HuH-7 (cell line): ENCODE results near the gene LAMC2.

Source experiments
- DNase-seq: peaks from one replicate; pipeline ENCODE4 v3.0.0; 2011; ENCODE audit warnings: low spot score

The LAMC2 gene

GRCh38 chr1:183214021-183214970 is 28.2 kb downstream of the LAMC2 start:
- no peak for DNase-seq

GRCh38 chr1:183215076-183215720 is 29.1 kb downstream of the LAMC2 start:
- DNase-seq, result no peak

GRCh38 chr1:183215936-183216335 is 29.9 kb downstream of the LAMC2 start:
- no peak for DNase-seq

- no peak for DNase-seq
These were observed 32.1 kb downstream of the LAMC2 start for GRCh38 chr1:183218027-183218618.

- no peak for DNase-seq
These were observed 33.0 kb downstream of the LAMC2 start for GRCh38 chr1:183218971-183219615.

DNA sequence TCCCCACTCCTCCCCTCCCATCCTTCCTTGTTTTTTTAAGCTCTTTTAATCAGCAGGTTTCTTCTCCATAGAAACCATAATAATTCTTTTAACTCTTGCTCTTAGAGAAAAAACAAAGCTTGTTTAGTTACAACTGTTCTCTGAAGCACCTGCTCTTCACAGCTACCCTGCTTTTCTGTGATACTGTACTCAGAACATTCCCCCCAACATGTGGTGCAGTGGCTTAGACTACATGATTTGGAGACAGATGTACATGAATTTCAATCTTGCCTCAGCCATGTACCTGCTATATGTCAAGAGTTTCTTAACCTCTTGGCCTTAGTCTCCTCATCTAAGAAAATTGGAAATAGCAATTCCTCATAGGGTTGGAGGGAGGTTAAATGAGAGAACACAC is 33.5 kb downstream of the LAMC2 start:
- no peak for DNase-seq

GRCh38 chr1:183222909-183223308 is 36.8 kb downstream of the LAMC2 start:
- DNase-seq, result no peak

DNA sequence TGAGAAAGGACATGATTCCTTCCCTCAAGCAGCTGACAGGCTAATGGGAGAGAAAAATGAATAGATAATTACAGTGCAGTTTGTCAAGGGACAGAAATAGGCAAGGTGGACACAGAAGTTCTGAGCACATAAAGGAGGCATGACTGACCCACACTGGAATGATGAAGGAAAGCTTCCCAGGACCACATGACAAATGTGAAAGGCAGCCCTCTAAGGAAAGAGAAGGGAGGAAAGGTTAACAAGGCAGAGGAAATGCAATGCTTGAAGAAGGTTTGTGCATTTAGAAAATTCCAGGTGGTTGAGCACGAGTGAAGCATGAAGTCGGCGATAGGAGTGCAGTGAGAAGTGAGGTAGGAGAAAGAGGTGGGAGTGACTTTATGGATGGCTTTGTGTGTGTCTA is 37.4 kb downstream of the LAMC2 start:
- DNase-seq, result no peak

DNA sequence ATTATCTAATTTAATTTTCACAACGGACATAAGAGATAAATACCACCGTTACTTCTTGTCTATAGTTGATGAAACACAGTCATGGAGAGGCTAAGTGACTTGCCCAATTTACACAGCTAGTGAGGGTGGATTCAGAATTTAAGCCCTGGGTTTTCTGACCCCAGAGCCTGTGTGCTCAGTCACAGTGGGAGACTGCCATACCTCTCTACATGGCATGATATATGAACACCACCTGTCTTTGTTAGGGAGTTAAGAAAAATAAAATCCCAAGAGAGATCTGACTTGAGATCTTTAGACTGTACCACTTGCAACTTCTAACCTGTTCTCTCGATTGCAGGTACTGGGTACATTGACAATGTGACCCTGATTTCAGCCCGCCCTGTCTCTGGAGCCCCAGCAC is 40.3 kb downstream of the LAMC2 start:
- DNase-seq, result no peak

GRCh38 chr1:183226963-183227362 is 40.9 kb downstream of the LAMC2 start:
- DNase-seq, result no peak

DNA sequence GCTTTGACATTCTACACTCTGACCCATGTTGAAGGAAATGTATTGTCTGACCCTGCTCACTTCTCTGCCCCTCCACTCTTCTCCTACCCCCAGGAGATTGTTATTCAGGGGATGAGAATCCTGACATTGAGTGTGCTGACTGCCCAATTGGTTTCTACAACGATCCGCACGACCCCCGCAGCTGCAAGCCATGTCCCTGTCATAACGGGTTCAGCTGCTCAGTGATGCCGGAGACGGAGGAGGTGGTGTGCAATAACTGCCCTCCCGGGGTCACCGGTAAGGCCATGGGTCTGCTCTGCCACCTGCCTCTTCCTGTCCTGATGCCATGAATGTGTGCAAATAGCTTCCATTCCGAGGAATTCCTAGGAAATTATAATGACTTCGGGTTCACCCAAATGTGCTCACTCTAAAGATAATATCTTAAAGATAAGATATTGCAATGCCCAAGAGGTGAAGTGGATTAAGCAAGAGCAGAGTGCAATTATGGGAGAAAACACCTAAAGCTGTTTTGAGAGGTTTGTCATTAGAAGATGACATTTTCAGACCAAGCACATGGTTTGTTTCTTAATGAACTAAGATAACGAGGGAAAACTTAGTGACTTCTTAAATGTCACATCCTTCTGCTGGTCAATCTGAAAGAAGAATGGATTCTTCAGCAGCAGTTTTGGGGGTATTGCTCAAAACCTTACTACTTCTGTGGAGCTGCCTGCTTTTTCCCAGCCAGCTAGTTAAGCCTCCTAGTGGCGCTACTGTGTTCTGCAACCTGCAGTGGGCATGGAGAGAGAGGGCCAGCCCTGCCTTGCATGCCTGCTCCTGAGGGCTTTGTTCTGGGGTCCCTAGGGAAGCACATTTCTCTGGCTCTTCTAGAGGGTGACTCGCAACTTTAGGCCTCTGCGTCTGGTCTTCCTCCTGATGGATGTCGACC is 41.6 kb downstream of the LAMC2 start:
- peak; percentile 61 for DNase-seq

DNA sequence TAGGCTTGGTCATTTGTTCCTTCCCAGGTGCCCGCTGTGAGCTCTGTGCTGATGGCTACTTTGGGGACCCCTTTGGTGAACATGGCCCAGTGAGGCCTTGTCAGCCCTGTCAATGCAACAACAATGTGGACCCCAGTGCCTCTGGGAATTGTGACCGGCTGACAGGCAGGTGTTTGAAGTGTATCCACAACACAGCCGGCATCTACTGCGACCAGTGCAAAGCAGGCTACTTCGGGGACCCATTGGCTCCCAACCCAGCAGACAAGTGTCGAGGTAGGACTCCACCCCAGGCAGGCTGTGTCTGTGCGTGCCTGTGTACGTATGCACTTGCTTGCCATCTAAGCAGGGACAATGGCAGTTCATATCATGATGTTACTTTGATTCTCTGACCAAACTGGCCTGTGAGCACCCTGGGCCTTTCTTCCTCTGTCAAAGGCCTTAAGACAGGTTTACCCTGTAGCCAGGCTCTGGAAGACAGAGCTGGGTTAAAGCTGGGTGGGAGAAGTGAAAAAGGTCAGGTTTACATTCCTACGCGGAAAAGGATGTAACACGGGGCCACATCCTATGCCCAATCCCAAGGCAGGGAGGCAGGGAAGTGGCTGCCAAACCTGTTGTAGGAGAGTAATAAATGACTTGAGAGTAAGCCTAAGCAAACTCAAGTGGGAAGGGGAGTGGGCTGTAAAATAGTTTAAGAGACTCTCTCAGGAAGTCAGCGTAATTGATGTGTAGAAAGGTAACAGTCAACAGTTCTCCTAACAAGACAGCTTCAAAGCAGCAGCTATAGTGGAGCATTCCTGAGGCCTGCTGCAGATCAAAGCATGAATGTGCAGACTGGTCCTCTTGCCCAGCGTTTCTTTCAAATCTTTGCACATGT is 42.5 kb downstream of the LAMC2 start:
- DNase-seq, result no peak

DNA sequence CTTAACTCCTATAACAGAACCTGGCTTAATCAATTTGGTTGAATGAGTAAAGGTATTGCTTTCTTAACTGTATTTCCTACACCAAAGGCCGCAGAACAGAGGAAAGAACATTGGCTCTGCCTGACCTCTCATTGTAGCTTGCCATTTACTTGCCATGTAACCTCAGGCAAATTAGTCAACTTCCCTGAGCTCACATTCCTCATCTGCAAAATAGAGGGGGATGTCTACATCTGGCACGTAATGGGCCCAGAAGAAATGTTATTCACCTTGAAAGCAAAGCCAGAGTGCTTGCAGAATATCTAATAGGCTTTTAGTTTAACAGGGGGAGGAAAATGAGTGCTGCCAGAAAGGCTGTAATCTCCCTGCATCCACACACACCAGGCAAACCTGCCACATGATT is 44.3 kb downstream of the LAMC2 start:
- DNase-seq, result no peak

DNA sequence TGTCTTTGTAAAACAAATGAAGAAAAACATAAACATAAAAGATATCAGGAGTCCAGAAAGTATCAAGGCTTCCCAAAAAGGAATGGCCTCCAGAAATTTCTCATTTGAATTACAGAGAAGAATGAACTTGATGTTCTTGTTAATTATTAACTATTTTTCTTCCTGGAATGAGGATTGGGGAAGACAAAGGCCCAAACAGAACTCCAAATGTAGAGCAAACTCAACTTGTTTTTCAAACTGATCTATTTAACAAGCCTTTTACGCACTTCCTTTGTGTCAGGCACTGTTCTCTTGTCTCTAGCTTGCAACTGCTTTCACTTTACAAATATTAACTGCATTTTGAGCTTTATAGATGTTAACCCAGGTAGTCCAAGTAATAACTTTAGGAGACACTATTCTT is 45.5 kb downstream of the LAMC2 start:
- no peak for DNase-seq

DNA sequence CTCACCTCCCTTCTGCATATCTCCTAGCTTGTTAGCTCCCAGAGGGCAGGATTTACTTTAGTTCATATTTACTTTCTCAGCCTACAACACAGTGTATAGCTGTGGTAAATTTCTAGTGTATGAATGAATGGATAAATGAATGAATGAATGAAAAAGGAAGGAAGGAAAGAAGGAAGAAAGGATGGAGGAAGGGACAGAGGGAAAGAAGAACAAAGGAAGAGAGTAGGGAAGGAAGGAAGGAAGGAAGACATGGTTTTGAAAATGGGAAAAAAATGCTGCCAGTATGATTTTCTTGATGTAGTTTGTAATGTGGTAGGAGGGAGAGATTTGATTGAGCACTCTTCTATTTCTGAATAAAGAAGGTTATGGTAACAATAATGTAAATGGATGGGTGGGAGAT is 47.0 kb downstream of the LAMC2 start:
- DNase-seq, result no peak

DNA sequence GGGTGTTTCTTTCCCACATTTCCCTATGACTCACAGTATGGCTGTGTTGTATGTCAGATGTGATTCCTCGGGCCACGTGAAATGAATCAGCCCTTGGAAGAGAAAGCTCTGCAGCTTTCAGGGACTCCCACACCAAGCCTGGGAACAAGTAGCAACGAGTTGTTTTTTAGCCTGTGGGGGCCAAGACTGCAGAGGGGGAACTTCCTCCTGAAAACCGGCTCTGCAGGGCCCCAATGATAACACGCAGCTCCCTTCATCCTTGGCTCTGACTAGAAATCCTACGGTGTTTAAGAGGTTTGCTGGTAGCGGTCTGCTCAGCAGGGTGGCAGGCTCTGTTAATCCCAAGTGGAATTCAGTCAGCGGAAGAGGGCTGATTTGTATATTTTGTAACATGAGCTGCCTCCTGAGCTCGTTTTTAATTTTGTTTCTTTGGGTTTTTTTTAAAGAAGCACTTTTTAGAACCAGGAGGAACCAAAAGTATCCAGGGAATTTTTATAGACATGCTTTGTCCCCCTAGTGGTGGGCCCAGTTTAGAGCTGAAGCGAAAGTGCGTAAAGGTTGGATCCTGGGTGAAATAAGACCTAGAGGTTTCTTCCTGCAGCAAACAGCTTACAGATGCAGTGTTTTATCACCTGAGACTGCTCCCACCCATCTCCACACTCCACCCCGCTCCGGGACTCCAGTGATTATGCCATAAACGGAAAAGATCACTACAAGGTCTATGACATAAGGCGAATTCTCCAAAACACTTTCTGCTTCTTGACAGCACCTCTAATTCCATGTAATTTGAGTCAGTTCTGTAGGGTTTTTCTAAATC is 48.8 kb downstream of the LAMC2 start:
- peak; percentile 32 for DNase-seq

GRCh38 chr1:183235503-183235902 is 49.4 kb downstream of the LAMC2 start:
- DNase-seq, result no peak

DNA sequence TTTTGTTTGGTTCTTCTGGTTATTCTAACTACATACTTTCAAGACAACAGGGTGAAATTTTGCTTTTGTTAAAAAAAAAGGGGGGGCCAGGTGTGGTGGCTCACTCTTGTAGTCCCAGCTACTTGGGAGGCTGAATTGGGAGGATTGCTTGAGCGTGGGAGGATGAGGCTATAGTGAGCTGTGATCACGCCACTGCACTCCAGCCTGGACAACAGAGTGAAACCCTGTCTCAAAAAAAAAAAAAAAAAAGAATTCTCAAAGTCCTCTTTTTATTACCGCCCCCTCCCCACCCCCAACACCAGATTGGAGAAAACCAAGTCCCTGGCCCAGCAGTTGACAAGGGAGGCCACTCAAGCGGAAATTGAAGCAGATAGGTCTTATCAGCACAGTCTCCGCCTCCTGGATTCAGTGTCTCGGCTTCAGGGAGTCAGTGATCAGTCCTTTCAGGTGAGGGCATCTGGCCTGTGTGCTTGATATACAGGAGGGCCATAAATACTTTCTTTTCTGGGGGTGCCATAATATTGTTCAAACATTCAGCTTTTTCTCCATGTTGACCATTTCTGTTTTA is 50.2 kb downstream of the LAMC2 start:
- peak; percentile 59 for DNase-seq

- DNase-seq, result no peak
These were observed 51.0 kb downstream of the LAMC2 start for GRCh38 chr1:183237046-183237445.
